Vagina (tissue), 2 donors: ENCODE results near the gene AK9. TPM values are rescaled to one million over a fixed set of nuclear protein-coding genes. Genes with fewer than 3 reads are reported as not detected.

Experiments
- DNase-seq, 2 donors: peaks; one replicate each; pipeline ENCODE4 v3.0.0-alpha.2; 2017; ENCODE audit errors: extremely low spot score in 2 of 2
- H3K27ac ChIP-seq: fragments of 200-600 bp; sonication (generic); one replicate; pipeline ENCODE4 v1.5.1; 2019
- H3K27me3 ChIP-seq: fragments of 200-600 bp; sonication (generic); one replicate; pipeline ENCODE4 v1.5.1; 2019
- H3K36me3 ChIP-seq, 2 donors: fragments of 200-600 bp; sonication (generic); one replicate each; pipeline ENCODE4 v1.5.1; 2017 to 2019
- H3K4me1 ChIP-seq: fragments of 200-600 bp; sonication (generic); one replicate; pipeline ENCODE4 v1.5.1; 2019
- H3K4me3 ChIP-seq, 2 donors: fragments of 200-600 bp; sonication (generic); 1 replicate in 1 of 2; 2 replicates in 1 of 2; pipeline ENCODE4 v1.5.1; 2016 to 2019
- H3K9me3 ChIP-seq: fragments of 200-600 bp; sonication (generic); one replicate; pipeline ENCODE4 v1.5.1; 2019
- POLR2A ChIP-seq, 2 donors: fragments of 450-650 bp; IDR thresholded peaks; one replicate each; pipeline ENCODE4 v1.6.1; 2017; ENCODE audit warnings: antibody characterized with exemption in 2 of 2, mild to moderate bottlenecking in 2 of 2, moderate library complexity in 2 of 2
- POLR2AphosphoS5 ChIP-seq, 2 donors: sonication (generic); formaldehyde crosslinking; IDR thresholded peaks; one replicate each; pipeline ENCODE4 v1.9.0; 2017; ENCODE audit warnings: antibody characterized with exemption in 2 of 2, mild to moderate bottlenecking in 2 of 2, low read depth in 1 of 2; ENCODE audit not compliant: insufficient read depth in 1 of 2
- intact Hi-C: fragments of 100-400 bp; cut with DNase I; formaldehyde crosslinking; loops from one replicate; pipeline ENCODE4 v1.15.1; 2023
- total RNA-seq: library from RNA; depleted of rRNA; stranded (reverse); fragments of >200 nt; gene quantifications from one replicate; pipeline ENCODE4 v1.2.3, GENCODE V29; 2016
- TF ChIP-seq, protein P1 (sequence below), 3 experiments: fragments of 450-650 bp in 2 of 3; fragments of 200-600 bp in 1 of 3; sonication (generic) in 1 of 3; IDR thresholded peaks; one replicate each; pipeline ENCODE4 v1.5.1; 2017 to 2019; ENCODE audit warnings: antibody characterized with exemption in 3 of 3, mild to moderate bottlenecking in 2 of 3, moderate library complexity in 2 of 3

Gene AK9
- total RNA-seq, 1 donor from 2014 or later: 8.1 TPM

DNA sequence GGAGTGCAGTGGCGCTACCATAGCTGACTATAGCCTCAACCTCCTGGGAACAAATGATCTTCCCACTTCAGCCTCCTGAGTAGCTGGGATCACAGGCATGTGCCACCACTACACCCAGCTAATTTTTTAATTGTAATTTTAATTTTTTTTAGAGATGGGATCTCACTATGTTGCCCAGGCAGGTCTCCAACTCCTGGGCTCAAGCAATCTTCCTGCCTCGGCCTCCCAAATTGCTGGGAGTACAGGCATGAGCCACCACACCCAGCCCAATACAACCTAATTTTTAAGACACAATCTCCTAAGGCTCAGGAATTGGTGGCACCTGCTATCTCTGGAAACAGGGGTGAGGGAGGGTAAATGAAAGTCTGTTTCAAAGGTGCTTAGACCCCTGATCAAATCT is 213.8 kb downstream of the AK9 start:
- TF ChIP-seq POLR2AphosphoS5 (IDR thresholded peaks at IDR 0.05; ENCODE audit: insufficient read depth in 1 of 2, low read depth in 1 of 2) (no peak), POLR2A (IDR thresholded peaks at IDR 0.05) (no peak)
- TF ChIP-seq, protein P1, sequence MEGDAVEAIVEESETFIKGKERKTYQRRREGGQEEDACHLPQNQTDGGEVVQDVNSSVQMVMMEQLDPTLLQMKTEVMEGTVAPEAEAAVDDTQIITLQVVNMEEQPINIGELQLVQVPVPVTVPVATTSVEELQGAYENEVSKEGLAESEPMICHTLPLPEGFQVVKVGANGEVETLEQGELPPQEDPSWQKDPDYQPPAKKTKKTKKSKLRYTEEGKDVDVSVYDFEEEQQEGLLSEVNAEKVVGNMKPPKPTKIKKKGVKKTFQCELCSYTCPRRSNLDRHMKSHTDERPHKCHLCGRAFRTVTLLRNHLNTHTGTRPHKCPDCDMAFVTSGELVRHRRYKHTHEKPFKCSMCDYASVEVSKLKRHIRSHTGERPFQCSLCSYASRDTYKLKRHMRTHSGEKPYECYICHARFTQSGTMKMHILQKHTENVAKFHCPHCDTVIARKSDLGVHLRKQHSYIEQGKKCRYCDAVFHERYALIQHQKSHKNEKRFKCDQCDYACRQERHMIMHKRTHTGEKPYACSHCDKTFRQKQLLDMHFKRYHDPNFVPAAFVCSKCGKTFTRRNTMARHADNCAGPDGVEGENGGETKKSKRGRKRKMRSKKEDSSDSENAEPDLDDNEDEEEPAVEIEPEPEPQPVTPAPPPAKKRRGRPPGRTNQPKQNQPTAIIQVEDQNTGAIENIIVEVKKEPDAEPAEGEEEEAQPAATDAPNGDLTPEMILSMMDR (IDR thresholded peaks at IDR 0.05): no peak
- peak in 1 of 2 donors; percentile 25 for DNase-seq
- Histone ChIP-seq H3K9me3 (no peaks in the 10 kb centered on the region), H3K4me3 (no peak overlapping the region), H3K27me3 (no peaks in the 10 kb centered on the region), H3K4me1 (peaks cover 59% of the 10 kb centered on the region), H3K36me3 (peaks cover 0 to 34% of the 10 kb centered on the region in 2 donors), H3K27ac (no peak overlapping the region)
- intact Hi-C loops: no loop called here

GRCh38 chr6:109475625-109476024 is 215.4 kb downstream of the AK9 start:
- Histone ChIP-seq H3K27me3 (no peaks in the 10 kb centered on the region), H3K4me1 (peaks cover 44% of the 10 kb centered on the region), H3K27ac (no peak overlapping the region), H3K9me3 (no peaks in the 10 kb centered on the region), H3K4me3 (no peak overlapping the region), H3K36me3 (peaks cover 0 to 45% of the 10 kb centered on the region in 2 donors)
- TF ChIP-seq, protein P1 (IDR thresholded peaks at IDR 0.05): no peak
- TF ChIP-seq POLR2AphosphoS5 (IDR thresholded peaks at IDR 0.05; ENCODE audit: insufficient read depth in 1 of 2, low read depth in 1 of 2): no peak
- TF ChIP-seq POLR2A (IDR thresholded peaks at IDR 0.05): no peak
- DNase-seq: no peak
- intact Hi-C loops: no loop called here

- Histone ChIP-seq H3K27me3 (no peaks in the 10 kb centered on the region), H3K36me3 (peaks cover 0 to 49% of the 10 kb centered on the region in 2 donors), H3K27ac (no peak overlapping the region), H3K4me3 (no peak overlapping the region), H3K9me3 (no peaks in the 10 kb centered on the region), H3K4me1 (peaks cover 38% of the 10 kb centered on the region)
- DNase-seq: no peak
- intact Hi-C loops: no loop called here
- TF ChIP-seq POLR2A (IDR thresholded peaks at IDR 0.05) (no peak), POLR2AphosphoS5 (IDR thresholded peaks at IDR 0.05; ENCODE audit: insufficient read depth in 1 of 2, low read depth in 1 of 2) (no peak)
- TF ChIP-seq, protein P1 (IDR thresholded peaks at IDR 0.05): no peak
These were observed 216.0 kb downstream of the AK9 start for GRCh38 chr6:109474995-109475394.

DNA sequence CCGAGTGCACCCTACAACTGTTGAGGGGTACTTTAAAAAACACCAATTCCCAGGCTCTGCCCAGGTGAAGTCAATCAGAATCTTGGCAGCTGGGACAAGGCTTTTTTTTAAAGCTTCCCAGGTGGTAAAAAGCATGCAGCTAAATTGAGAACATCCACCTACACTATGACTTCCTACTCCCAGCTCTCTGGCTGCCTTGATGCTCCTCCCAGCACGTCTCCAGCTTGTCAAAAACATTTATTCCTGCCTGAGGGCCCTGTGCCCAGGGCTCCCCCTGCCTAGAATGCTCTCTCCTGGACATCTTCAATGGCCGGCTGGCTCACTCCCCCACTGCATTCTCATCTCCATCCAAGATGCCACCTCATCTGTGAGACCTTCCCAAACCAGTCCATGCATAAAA is 217.9 kb downstream of the AK9 start:
- TF ChIP-seq POLR2AphosphoS5 (IDR thresholded peaks at IDR 0.05; ENCODE audit: insufficient read depth in 1 of 2, low read depth in 1 of 2) (no peak), POLR2A (IDR thresholded peaks at IDR 0.05) (no peak)
- TF ChIP-seq, protein P1 (IDR thresholded peaks at IDR 0.05): no peak
- Histone ChIP-seq H3K36me3 (peaks cover 0 to 49% of the 10 kb centered on the region in 2 donors), H3K4me1 (peaks cover 19% of the 10 kb centered on the region), H3K4me3 (no peak overlapping the region), H3K27ac (no peak overlapping the region), H3K27me3 (no peaks in the 10 kb centered on the region), H3K9me3 (no peaks in the 10 kb centered on the region)
- intact Hi-C loops: no loop called here
- no peak for DNase-seq

DNA sequence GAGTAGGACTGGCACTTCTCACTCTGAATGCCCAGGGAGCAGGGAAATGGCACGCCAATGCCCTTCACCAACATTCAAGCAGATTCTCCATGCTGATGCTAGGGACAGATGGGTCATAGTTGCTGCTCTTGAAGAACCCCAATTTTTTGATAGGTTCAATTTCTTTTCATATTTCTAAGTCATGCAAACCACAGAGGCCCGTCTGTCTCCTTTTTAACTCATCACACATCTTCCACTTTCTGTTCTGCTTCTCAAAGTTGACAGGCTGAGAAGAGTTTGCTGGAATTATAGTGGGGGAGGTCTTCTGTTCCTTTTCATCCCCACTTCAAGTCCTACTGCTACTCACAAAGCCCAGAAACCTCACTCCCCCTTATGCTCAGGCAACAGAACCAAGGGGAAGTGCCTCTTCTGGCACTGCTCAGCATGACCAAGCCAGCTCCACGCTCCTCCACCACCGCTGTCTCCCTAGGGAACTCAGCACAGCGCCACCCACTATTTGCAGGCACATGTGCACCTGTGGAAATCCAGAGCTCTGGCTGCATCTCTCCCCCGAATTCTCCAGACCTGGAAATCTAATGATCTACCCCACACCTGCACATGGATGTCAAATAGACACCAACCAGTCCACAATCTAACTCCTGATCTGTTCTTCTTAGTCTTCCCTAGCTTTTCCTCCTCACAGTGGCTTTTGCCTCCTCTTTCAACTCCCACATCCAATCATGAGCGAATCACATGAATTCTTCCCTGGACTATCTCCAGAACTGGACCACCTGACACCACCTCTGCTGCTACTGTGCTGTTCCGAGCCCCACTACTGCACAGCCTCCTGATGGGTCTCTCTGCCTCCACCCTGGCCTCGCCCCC is 218.6 kb downstream of the AK9 start:
- TF ChIP-seq POLR2AphosphoS5 (IDR thresholded peaks at IDR 0.05; ENCODE audit: insufficient read depth in 1 of 2, low read depth in 1 of 2) (no peak), POLR2A (IDR thresholded peaks at IDR 0.05) (no peak)
- TF ChIP-seq, protein P1 (IDR thresholded peaks at IDR 0.05): no peak
- peaks cover 0 to 54% of the 10 kb centered on the region in 2 donors for H3K36me3 ChIP-seq
- peaks cover 11% of the 10 kb centered on the region for H3K4me1 ChIP-seq
- peak in 1 of 2 donors; percentile 64 for DNase-seq
- H3K4me3 ChIP-seq: no peak overlapping the region
- intact Hi-C loops: no loop called here
- H3K9me3 ChIP-seq: no peaks in the 10 kb centered on the region
- H3K27me3 ChIP-seq: no peaks in the 10 kb centered on the region
- no peak overlapping the region for H3K27ac ChIP-seq
